Measurements from ENCODE around the gene PLPPR2.

The PLPPR2 gene

DNA sequence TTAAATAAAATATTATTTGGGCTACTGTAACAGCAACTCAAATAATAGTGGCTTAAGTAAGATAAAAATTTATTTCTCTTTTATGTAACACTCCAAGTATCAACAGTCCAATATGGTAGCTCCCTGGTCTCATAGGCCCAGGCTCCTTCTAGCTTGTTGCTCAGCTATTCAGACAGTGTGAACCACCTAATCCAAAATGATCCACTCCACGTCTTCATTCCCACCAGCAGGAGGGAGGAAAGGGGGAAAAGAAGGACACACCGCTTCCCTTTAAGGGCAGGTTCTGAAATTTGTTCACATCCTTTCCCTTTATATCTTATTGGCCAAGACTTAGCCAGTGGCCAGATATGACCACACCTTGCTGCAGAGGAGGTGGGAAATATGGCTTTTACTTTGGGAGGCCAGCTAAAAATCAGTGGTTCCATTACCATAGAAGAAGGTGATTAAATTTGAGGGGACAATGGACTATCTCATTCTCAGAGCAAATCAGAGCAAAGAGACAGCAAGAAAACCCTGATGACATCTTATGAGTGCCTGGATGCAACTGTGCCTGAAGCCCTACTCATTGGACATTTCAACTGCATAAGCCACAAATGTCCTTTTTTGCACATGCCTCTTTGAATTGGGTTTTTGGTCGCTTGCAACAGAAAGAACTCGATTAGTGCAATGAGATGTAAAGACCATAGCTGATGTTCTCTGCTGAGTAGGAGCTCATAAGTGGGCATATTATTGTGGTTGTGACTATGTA is 35.9 kb downstream of the PLPPR2 start:
- POLR2A ChIA-PET (ENCODE audit: low non-redundant PET), result no interaction called here
- TF ChIP-seq, protein P1, sequence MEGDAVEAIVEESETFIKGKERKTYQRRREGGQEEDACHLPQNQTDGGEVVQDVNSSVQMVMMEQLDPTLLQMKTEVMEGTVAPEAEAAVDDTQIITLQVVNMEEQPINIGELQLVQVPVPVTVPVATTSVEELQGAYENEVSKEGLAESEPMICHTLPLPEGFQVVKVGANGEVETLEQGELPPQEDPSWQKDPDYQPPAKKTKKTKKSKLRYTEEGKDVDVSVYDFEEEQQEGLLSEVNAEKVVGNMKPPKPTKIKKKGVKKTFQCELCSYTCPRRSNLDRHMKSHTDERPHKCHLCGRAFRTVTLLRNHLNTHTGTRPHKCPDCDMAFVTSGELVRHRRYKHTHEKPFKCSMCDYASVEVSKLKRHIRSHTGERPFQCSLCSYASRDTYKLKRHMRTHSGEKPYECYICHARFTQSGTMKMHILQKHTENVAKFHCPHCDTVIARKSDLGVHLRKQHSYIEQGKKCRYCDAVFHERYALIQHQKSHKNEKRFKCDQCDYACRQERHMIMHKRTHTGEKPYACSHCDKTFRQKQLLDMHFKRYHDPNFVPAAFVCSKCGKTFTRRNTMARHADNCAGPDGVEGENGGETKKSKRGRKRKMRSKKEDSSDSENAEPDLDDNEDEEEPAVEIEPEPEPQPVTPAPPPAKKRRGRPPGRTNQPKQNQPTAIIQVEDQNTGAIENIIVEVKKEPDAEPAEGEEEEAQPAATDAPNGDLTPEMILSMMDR (conservative IDR thresholded peaks at IDR 0.05; ENCODE audit: low read depth), result no peak
- CTCF ChIA-PET, result interaction anchor here (0.6 to 1.8 kb wide), 3 partner anchors 9 to 10 kb away, joined by 4 to 9 read pairs (median 4); no protein-coding TSS in a partner anchor

DNA sequence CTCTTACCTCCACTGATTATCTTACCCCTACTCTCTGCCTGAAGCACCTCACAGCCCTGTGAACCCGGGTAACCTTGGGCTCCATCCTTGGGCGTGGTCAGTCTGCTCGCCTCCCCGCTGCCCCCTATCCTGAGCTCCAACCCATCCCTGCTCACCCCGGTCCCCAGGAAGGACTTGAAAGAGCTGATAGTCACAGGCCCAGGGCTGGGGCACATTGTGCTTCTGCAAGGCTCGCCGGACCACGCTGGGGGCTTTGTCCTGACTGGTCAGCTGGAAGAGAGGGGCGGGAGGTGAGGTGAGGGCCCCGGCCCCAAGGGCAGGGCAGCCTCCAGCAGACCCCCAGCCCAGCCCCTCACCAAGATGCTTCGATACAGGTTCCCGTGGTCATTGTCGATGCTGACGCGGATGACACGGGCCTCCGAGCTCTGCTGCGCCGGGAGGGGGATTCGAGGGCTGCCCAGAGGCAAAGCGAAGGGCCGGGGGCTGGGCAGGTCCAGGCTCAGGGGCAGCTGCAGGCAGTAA is 41.9 kb downstream of the PLPPR2 start:
- H3K27ac ChIP-seq, result no peak overlapping the region
- TF ChIP-seq, protein P1 (conservative IDR thresholded peaks at IDR 0.05; ENCODE audit: low read depth), result no peak

More for the DNA sequence above, 35.9 kb downstream of the PLPPR2 start:
- DNase-seq (ENCODE audit: low spot score), result no peak
- no peak overlapping the region for H3K27ac ChIP-seq

DNA sequence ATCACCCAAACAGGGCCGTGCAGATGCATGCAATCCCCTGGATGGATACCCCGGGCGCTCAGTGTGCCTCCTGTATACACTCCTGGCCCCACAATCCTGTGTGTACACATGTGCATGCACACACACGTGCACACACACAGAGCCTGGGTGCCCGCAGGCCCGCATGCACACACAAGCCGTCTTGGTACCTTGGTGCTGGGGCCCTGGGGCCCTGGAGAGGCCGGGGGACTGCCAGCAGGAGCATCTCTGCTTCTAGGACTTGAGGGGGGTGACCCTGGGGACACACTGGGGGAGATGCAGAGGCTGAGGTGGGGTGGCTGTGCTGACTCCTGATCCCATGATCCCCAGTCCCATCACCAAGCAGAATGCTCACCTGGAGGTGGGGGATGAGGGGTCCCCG is 44.4 kb downstream of the PLPPR2 start:
- ChIA-PET CTCF (no interaction called here), POLR2A (ENCODE audit: low non-redundant PET) (no interaction called here)
- no peak overlapping the region for H3K27ac ChIP-seq
- TF ChIP-seq, protein P1 (conservative IDR thresholded peaks at IDR 0.05; ENCODE audit: low read depth), result no peak
- DNase-seq (ENCODE audit: low spot score), result no peak

More for the DNA sequence above, 41.9 kb downstream of the PLPPR2 start:
- POLR2A ChIA-PET (ENCODE audit: low non-redundant PET), result no interaction called here
- DNase-seq (ENCODE audit: low spot score), result no peak
- CTCF ChIA-PET, result interaction anchor here (1.4 kb wide), 1 partner anchor 14 kb away, joined by 4 read pairs; no protein-coding TSS in a partner anchor

DNA sequence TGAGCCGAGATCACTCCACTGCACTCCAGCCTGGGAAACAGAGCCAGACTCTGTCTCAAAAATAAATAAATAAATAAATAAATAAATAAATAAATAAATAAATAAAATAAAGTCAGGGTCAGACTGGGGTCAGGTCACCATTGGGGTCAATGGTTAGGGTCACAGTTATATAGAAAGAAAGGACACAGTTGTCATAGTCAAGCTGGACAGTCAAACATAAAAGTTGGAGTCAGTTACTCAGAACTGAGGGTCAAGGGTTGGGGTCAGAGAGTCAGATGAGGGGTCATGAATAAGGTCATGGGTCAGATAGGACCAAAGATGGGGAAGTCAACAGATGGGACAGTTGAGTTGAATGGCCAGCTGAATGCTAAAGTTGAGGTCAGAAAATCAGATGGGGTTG is 45.6 kb downstream of the PLPPR2 start:
- ChIA-PET POLR2A (ENCODE audit: low non-redundant PET) (no interaction called here), CTCF (interaction anchor here (0.6 to 0.8 kb wide), 2 partner anchors 9 to 18 kb away, joined by 3 to 4 read pairs; no protein-coding TSS in a partner anchor)
- TF ChIP-seq, protein P1 (conservative IDR thresholded peaks at IDR 0.05; ENCODE audit: low read depth), result no peak
- no peak for DNase-seq (ENCODE audit: low spot score)
- H3K27ac ChIP-seq, result no peak overlapping the region

DNA sequence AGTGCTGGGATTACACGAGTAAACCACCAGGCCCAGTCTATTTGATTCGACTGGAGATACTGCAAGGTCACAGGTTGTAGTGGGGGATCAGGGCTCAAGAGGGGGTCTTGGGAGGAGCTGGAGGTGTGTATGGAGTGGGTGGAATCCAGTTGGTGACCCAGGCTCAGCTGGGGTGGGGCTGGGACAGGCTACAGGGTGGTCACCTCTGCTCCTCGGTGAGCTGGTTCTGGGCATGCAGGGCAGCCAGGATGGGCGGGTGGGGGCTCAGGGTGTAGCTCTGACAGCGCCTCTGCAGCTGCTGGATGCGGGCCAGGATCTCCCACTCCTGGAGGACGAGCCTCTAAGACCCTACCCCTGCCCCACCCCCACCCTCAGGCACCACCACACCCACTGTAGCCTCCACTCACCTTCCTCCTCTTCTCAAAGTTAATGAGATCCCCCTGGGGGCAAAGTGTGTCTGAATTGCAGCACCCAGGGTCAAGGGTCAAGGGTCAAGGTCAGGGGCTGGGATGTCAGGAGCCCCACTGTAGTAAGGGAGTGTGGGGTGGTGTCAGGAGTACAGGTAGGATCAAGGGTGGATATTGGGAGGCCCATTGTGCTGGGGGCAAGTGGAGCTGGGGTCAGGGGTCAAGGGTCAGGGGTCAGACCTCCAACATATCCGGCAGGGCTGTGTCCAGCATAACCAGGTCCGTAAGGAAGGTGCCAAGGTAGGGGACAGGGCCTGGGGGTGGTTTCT is 46.7 kb downstream of the PLPPR2 start:
- H3K27ac ChIP-seq, result no peak overlapping the region
- TF ChIP-seq, protein P1 (conservative IDR thresholded peaks at IDR 0.05; ENCODE audit: low read depth), result no peak
- no peak for DNase-seq (ENCODE audit: low spot score)
- ChIA-PET POLR2A (ENCODE audit: low non-redundant PET) (no interaction called here), CTCF (interaction anchor here (0.6 kb wide), 3 partner anchors 66 to 424 kb away, joined by 3 to 5 read pairs (median 4); no protein-coding TSS in a partner anchor)

DNA sequence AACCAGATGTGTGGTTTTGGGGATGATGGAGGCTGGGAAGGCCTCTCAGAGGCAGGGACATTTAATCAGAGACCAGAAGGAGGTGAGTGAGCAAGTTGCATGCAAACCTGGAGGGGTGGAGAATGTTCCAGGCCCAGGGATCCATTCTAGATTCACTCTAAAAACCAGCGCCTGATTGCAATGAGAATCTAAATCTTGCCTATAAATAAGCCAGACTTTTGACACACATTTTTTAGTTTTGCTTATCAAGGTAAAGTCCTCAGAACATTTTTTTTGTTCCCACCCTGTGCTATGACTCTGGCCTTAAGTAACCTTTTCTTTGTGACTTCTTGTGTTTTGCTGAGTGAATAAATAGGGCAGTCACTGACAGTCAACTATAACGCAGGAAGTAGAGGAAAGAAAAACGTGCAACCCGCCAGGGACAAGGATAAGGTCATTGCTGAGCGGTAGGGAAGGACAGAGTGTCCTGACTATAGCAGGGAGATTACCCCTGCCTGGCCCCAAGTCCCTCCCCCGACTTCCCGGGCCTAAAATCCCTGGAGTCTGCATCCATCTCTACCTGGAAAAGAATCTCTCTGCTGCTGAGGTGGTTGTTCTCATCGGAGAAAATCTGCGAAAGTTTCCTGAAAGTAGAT is 49.5 kb downstream of the PLPPR2 start:
- CTCF ChIA-PET, result interaction anchor here (0.7 kb wide), 1 partner anchor 74 kb away, joined by 6 read pairs; no protein-coding TSS in a partner anchor
- H3K27ac ChIP-seq, result no peak overlapping the region
- POLR2A ChIA-PET (ENCODE audit: low non-redundant PET), result no interaction called here
- TF ChIP-seq, protein P1 (conservative IDR thresholded peaks at IDR 0.05; ENCODE audit: low read depth), result no peak
- DNase-seq (ENCODE audit: low spot score), result no peak
